ENCODE data around the gene SPTAN1.
A peak's percentile ranks its signal among the peaks of the same experiment; 100 is the strongest.
"Not testable (repeated sequence)": the region's sequence is repeated elsewhere in the genome, so short reads cannot be mapped to it uniquely, and the experiment has no call there.

- TF ChIP-seq POLR2A (IDR thresholded peaks at IDR 0.05): not testable (repeated sequence)
- TF ChIP-seq, protein P1, sequence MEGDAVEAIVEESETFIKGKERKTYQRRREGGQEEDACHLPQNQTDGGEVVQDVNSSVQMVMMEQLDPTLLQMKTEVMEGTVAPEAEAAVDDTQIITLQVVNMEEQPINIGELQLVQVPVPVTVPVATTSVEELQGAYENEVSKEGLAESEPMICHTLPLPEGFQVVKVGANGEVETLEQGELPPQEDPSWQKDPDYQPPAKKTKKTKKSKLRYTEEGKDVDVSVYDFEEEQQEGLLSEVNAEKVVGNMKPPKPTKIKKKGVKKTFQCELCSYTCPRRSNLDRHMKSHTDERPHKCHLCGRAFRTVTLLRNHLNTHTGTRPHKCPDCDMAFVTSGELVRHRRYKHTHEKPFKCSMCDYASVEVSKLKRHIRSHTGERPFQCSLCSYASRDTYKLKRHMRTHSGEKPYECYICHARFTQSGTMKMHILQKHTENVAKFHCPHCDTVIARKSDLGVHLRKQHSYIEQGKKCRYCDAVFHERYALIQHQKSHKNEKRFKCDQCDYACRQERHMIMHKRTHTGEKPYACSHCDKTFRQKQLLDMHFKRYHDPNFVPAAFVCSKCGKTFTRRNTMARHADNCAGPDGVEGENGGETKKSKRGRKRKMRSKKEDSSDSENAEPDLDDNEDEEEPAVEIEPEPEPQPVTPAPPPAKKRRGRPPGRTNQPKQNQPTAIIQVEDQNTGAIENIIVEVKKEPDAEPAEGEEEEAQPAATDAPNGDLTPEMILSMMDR (IDR thresholded peaks at IDR 0.05): peak; percentile 23 to 48 (median 37)
Observed at GRCh38 chr9:128648206-128648605, 95.8 kb downstream of the SPTAN1 start.

All from right lobe of liver (tissue), 4 donors.